Stimulated activated CD8-positive, alpha-beta memory T cell treated with anti-CD3 and anti-CD28 coated beads, Interleukin-4, amount 100 ng/mL, for 48 hours (primary cell): ENCODE measurements around the gene CYTH1.

Experiments
- DNase-seq: peaks from one replicate; pipeline ENCODE4 v3.0.0-alpha.2; 2020

Gene CYTH1

GRCh38 chr17:78642707-78643106, 139.4 kb downstream of the CYTH1 start:
- no peak for DNase-seq

DNA sequence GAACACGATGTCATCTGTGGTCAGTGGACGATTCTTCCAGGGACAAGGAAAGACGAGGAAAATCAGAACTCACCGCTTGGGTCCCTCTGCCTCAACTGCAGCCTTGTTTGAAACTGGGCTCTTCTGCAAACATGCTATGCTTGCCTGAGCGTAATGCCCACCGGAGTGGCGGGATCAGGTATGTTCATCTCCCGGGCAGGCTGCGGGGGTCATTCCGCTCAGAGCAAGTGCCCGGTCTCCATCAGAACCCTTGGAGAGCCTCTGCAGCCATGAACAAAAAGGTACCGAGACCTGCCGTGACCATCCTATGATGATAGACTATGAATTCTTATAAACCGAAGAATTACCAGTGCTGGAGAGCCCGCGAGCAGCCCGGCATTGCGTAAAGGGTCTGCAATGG, 140.4 kb downstream of the CYTH1 start:
- DNase-seq, result no peak

DNA sequence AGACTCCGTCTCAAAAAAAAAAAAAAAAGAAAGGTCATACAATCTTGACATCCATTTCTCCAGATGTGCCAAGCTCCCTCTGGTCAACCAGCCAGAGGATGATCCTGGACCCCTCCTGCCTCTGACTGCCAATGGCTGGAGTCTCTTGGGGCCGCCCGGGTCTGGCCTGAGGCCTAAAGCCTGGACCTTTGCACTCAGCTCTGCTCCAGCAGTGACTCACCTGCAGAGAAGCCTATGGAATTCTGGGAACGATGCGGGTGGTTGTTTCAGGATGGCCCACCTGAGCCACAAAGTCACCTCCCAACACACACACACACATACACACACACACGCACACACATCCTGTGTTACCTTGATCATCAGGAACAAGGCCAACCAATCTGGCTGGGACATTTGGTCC, 140.8 kb downstream of the CYTH1 start:
- no peak for DNase-seq

DNA sequence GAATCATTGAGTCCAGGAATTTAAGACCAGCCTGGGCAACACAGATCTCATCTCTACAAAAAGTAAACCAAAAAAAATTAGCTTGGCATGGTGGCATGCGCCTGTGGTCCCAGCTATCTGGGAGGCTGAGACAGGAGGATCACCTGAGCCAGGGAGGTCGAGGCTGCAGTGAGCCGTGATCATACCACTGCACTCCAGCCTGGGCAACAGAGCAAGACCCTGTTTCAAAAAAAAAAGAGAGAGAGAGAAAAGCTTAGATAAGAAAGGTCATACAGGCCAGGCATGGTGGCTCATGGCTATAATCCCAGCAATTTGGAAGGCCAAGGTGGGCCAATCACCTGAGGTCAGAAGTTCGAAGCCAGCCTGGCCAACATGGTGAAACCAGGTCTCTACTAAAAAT, 141.4 kb downstream of the CYTH1 start:
- DNase-seq, result no peak

- no peak for DNase-seq
Measured at GRCh38 chr17:78637643-78638420, 144.2 kb downstream of the CYTH1 start.

- DNase-seq, result no peak
Measured at GRCh38 chr17:78637146-78637545, 144.9 kb downstream of the CYTH1 start.

DNA sequence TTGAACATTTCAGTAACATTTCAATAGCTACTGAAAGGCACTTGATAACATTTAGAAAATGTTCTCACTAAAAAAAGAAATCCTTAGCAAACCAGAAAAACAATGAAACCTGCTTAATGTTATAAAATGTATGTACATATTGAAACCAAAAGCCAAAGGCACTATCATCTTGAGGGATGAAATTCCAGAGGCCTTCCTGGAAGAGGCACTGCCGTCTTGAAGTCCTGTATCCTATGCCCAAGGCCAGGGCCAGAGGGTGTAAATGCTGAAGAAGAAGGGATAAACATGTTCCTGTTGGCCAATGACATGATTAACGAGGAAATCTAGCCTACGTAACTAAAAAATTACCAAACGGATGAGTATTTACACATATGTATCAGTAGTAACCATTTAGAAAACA, 147.9 kb downstream of the CYTH1 start:
- DNase-seq, result no peak

GRCh38 chr17:78629436-78629995, 152.6 kb downstream of the CYTH1 start:
- DNase-seq, result no peak

DNA sequence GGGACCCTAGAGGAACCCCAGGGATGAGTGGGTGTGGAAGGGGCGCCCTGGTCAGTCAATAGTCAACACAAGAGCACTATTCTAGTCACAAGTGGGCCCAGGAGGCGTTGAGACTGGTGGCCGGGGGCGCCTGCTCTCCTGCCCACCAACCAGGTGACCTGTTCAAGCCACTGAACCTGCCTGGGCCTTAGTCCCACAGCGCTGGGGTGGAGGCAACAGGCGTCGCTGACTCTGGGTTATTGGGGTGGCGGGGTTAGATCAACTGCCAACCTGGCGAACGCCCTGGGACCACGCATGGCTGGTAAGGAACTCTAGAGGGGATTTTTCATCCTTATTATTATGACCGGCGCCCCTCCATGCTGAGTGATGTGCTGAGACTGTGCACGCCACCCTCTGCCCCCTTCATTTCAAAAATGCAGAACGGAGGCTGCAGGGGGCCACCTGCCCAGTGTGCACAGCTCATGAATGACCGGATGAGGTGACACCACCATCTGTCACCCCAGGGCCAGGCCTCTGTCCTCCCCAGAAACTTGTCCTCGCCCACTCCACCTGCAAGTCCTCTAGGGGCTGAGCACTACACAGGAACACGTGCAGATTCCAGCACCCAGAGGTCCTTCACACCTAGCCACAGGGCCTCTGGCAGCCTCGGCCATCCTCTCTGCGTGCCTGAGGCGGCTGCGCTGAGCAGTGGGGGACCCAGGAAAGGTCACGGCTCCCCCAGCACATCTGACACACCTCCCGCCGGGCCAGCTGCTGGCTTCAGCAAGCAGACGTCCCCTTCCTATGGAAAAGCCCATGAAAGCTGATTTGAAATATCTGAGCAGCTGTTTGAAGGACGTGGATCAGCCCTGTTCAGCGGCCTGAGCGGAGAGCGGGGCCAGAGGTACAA, 153.3 kb downstream of the CYTH1 start:
- no peak for DNase-seq

DNA sequence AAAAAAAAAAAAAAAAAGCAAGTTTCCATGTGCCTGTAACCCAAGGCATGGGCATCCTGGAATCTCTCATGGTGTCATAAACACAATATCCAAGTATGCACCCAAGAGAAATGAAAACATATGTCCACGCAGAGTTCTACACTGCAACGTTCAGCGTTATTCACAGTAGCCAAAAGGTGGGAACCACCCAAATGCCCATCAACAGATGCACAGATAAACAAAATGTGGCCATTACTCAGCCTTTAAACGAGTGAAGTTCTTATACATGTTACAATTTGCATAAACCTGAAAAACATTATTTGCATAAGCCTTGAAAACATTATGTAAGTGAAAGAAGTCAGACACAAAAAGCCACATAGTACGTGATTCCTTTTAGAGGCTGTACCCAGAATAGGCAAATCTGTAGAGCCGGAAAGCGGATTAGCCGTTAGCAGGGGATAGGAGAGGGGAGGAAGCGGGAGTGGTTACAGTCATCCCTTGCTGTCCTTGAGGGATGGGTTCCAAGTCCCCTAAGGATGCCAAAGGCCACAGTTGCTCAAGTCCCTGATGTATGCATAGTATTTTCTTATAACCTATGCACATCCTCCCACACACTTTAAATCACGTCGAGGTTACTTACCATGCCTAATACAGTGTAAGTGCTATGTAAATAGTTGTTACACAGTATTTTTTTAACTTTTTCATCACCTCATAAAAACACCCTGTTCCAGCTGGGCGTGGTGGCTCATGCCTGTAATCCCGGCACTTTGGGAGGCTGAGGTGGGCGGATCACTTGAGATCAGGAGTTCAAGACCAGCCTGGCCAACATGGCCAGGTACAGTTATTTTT, 157.5 kb downstream of the CYTH1 start:
- DNase-seq, result no peak
